HepG2 (cell line): ENCODE measurements around the gene KLHL7. TPM values are rescaled to one million over a fixed set of nuclear protein-coding genes. Genes with fewer than 3 reads are reported as not detected.

Experiments used
- ATAC-seq: fragments of 200-7000 bp; cut with Tn5 transposase; 3 replicates; pipeline ENCODE4 v1.9.1; 2020; ENCODE audit warnings: mild to moderate bottlenecking, moderate library complexity
- BruUV-seq: library from RNA; stranded (reverse); fragments of 400-500 nt; replicated peaks from 2 replicates; lab custom pipeline; 2021; lab: Mats Ljungman, UMichigan
- CTCF ChIA-PET: fragments of 300-600 bp; formaldehyde crosslinking; extraction: SDS; loops from one replicate; lab custom pipeline; 2021; ENCODE audit warnings: low total read pairs, inconsistent platforms, low intra/inter-chr PET ratio; lab: Yijun Ruan, JAX
- POLR2A ChIA-PET: fragments of 350-600 bp; sonication (Branson Sonifier 250); formaldehyde crosslinking; loops from one replicate; lab custom pipeline; 2020; ENCODE audit warnings: antibody characterized with exemption, inconsistent platforms; lab: Yijun Ruan, JAX
- DNase-seq: peaks from one replicate; pipeline ENCODE4 v3.0.0-alpha.2; 2015; ENCODE audit warnings: low spot score
- FAIRE-seq: peaks from 3 replicates; lab custom pipeline; 2011; peaks lifted over from hg19 to GRCh38; lab: Jason Lieb, UNC
- H2AFZ ChIP-seq: one replicate; pipeline ENCODE4 v1.6.1; 2011; ENCODE audit warnings: low read length, inconsistent platforms
- H3K27ac ChIP-seq: fragments of 300-600 bp; 3 replicates; pipeline ENCODE4 v1.8.0; 2011; ENCODE audit warnings: mixed run types, mild to moderate bottlenecking, mixed read lengths, low read length, inconsistent platforms; ENCODE audit not compliant: insufficient read depth; ENCODE audit errors: extremely low read length
- H3K27me3 ChIP-seq, 2 experiments: fragments of 200-600 bp in 1 of 2; 2 replicates in 1 of 2; 3 replicates in 1 of 2; pipeline versions ENCODE4 v1.6.0 to v1.8.0; 2011; ENCODE audit warnings: low read length in 2 of 2, mild to moderate bottlenecking in 2 of 2, moderate library complexity in 2 of 2, inconsistent platforms in 1 of 2; ENCODE audit not compliant: insufficient read depth in 2 of 2, control insufficient read depth in 1 of 2
- H3K36me3 ChIP-seq, 2 experiments: fragments of 200-600 bp in 1 of 2; replicated peaks in 1 of 2; 2 replicates in 1 of 2; 3 replicates in 1 of 2; pipeline versions ENCODE4 v1.5.1 to v1.8.0; 2011; ENCODE audit warnings: low read length in 2 of 2, inconsistent platforms in 1 of 2; ENCODE audit not compliant: insufficient read depth in 2 of 2, control insufficient read depth in 1 of 2
- H3K4me1 ChIP-seq: 2 replicates; pipeline ENCODE4 v1.5.1; 2012; ENCODE audit warnings: low read length, inconsistent platforms; ENCODE audit not compliant: insufficient read depth
- H3K4me2 ChIP-seq: 2 replicates; pipeline ENCODE4 v1.6.0; 2011; ENCODE audit warnings: low read depth, low read length, inconsistent platforms
- H3K4me3 ChIP-seq, 3 experiments: fragments of 200-600 bp in 1 of 3; sonication (generic), shearing (Covaris generic) in 1 of 3; replicated peaks in 1 of 3; 2 replicates each; pipeline ENCODE4 v1.5.1; 2011 to 2016; ENCODE audit warnings: low read length in 3 of 3, inconsistent platforms in 2 of 3, low read depth in 2 of 3, mild to moderate bottlenecking in 2 of 3, control low read depth in 1 of 3, mixed read lengths in 1 of 3; ENCODE audit not compliant: insufficient read depth in 1 of 3
- H3K79me2 ChIP-seq: one replicate; pipeline ENCODE4 v1.6.1; 2011; ENCODE audit warnings: low read length, inconsistent platforms; ENCODE audit not compliant: insufficient read depth
- H3K9ac ChIP-seq: 2 replicates; pipeline ENCODE4 v1.6.0; 2011; ENCODE audit warnings: mild to moderate bottlenecking, low read depth, low read length, inconsistent platforms; ENCODE audit not compliant: insufficient read depth
- H3K9me3 ChIP-seq: 2 replicates; pipeline ENCODE4 v1.5.1; 2012; ENCODE audit warnings: mild to moderate bottlenecking, low read length
- H4K20me1 ChIP-seq: 2 replicates; pipeline ENCODE4 v1.6.0; 2011; ENCODE audit warnings: inconsistent platforms, mild to moderate bottlenecking, low read length, moderate library complexity; ENCODE audit not compliant: insufficient read depth
- KLF11 ChIP-seq: IDR thresholded peaks from 2 replicates; pipeline ENCODE4 v1.6.1; 2016; ENCODE audit warnings: missing compliant biosample characterization
- PITX1 ChIP-seq: sonication (generic); formaldehyde crosslinking; IDR thresholded peaks from 2 replicates; pipeline ENCODE4 v1.5.1; 2020; ENCODE audit warnings: mild to moderate bottlenecking, missing genetic modification reagents
- ZFAT ChIP-seq: sonication (generic); formaldehyde crosslinking; conservative IDR thresholded peaks from 2 replicates; pipeline ENCODE4 v1.8.1; 2023; ENCODE audit warnings: missing genetic modification reagents, inconsistent platforms
- ZNF30 ChIP-seq: sonication (generic); formaldehyde crosslinking; IDR thresholded peaks from 2 replicates; pipeline ENCODE4 v1.5.0; 2020; ENCODE audit warnings: mild to moderate bottlenecking, missing genetic modification reagents
- WGBS: methylation state at CpG from one replicate; pipeline ENCODE4 v1.1.6; 2017; ENCODE audit warnings: low lambda C conversion rate; 5-methylcytosine and 5-hydroxymethylcytosine counted together
- in situ Hi-C: cut with HindIII; loops from 2 replicates; pipeline ENCODE4 v1.10.0; 2017; ENCODE audit warnings: low pct_unique_long_range_greater_than_20kb; ENCODE audit not compliant: extremely low pct_ligation_motif_present
- intact Hi-C: fragments of 100-400 bp; cut with micrococcal nuclease; formaldehyde crosslinking; loops from one replicate; pipeline ENCODE4 v1.10.0; 2022; ENCODE audit not compliant: unreplicated experiment
- polyA plus RNA-seq, 8 experiments: library from polyadenylated mRNA; depleted of rRNA in 3 of 8; stranded (reverse) in 7 of 8; unstranded in 1 of 8; fragments of >200 nt; fragmentation: Illumina TruSeq in 4 of 8; extraction: Trizol in 4 of 8; gene quantifications; 2 replicates each; pipeline versions ENCODE4 v1.2.1 to v1.2.3, GENCODE V29; 2011 to 2016; ENCODE audit warnings: low read depth in 4 of 8, missing spikeins in 1 of 8, mixed read lengths in 1 of 8; ENCODE audit not compliant: insufficient read depth in 1 of 8
- total RNA-seq, 5 experiments: library from RNA; depleted of rRNA; stranded (reverse); fragments of >200 nt; fragmentation: Illumina TruSeq; extraction: Trizol; gene quantifications; 2 replicates each; pipeline ENCODE4 v1.2.3, GENCODE V29; 2016; ENCODE audit warnings: low read depth in 1 of 5
- TF ChIP-seq, protein P1 (sequence below): sonication (generic); formaldehyde crosslinking; IDR thresholded peaks from 2 replicates; pipeline ENCODE4 v1.4.0; 2020; ENCODE audit warnings: missing genetic modification reagents, borderline replicate concordance
- TF ChIP-seq, protein P2 (sequence below): fragments of 450-650 bp; IDR thresholded peaks from 2 replicates; pipeline ENCODE4 v1.6.1; 2017
- TF ChIP-seq, protein P3 (sequence below): sonication (generic); formaldehyde crosslinking; IDR thresholded peaks from 2 replicates; pipeline ENCODE4 v1.8.0; 2022; ENCODE audit warnings: mild to moderate bottlenecking, missing genetic modification reagents, borderline replicate concordance
- TF ChIP-seq, protein P4 (sequence below): sonication (generic); formaldehyde crosslinking; IDR thresholded peaks from 2 replicates; pipeline ENCODE4 v1.9.0; 2021; ENCODE audit warnings: missing genetic modification reagents, mild to moderate bottlenecking, borderline replicate concordance
- TF ChIP-seq, protein P5 (sequence below), 2 experiments: sonication (generic) in 1 of 2; formaldehyde crosslinking in 1 of 2; IDR thresholded peaks; 2 replicates each; pipeline versions ENCODE4 v1.6.1 to v1.9.0; 2014 to 2022; ENCODE audit warnings: antibody characterized with exemption in 1 of 2, borderline replicate concordance in 1 of 2, inconsistent platforms in 1 of 2, low read depth in 1 of 2, missing genetic modification reagents in 1 of 2

KLHL7 gene
- total and polyA plus RNA-seq, 2 of the 13 experiments (the other 11 are each of a cell fraction or from before 2014, with no cell fraction given), result 16.2 to 34.4 TPM

DNA sequence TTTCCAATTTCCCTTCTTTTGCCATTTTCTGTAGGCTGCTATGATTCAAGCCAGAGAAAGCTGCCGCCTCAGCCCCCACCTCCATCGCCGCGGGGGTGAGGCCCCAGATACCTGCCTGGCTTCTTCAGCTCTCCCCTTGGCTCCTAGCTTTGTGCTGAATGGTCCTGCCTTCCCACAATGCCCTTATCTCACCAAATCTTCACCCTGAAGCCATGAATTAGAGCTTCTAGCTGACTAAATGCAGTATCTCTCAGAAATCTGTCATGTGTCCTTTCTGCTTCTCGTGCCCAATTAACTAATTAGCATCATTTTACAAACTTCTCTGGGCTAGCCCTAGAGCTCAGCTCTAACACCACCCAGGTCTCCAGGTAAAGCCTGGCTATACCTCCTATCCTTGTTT is 108.8 kb downstream of the KLHL7 start (continued):
- TF ChIP-seq, protein P1, sequence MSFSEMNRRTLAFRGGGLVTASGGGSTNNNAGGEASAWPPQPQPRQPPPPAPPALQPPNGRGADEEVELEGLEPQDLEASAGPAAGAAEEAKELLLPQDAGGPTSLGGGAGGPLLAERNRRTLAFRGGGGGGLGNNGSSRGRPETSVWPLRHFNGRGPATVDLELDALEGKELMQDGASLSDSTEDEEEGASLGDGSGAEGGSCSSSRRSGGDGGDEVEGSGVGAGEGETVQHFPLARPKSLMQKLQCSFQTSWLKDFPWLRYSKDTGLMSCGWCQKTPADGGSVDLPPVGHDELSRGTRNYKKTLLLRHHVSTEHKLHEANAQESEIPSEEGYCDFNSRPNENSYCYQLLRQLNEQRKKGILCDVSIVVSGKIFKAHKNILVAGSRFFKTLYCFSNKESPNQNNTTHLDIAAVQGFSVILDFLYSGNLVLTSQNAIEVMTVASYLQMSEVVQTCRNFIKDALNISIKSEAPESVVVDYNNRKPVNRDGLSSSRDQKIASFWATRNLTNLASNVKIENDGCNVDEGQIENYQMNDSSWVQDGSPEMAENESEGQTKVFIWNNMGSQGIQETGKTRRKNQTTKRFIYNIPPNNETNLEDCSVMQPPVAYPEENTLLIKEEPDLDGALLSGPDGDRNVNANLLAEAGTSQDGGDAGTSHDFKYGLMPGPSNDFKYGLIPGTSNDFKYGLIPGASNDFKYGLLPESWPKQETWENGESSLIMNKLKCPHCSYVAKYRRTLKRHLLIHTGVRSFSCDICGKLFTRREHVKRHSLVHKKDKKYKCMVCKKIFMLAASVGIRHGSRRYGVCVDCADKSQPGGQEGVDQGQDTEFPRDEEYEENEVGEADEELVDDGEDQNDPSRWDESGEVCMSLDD, result no peak
- no peak for TF ChIP-seq ZFAT (CRISPR knock-in tag)
- TF ChIP-seq, protein P2, sequence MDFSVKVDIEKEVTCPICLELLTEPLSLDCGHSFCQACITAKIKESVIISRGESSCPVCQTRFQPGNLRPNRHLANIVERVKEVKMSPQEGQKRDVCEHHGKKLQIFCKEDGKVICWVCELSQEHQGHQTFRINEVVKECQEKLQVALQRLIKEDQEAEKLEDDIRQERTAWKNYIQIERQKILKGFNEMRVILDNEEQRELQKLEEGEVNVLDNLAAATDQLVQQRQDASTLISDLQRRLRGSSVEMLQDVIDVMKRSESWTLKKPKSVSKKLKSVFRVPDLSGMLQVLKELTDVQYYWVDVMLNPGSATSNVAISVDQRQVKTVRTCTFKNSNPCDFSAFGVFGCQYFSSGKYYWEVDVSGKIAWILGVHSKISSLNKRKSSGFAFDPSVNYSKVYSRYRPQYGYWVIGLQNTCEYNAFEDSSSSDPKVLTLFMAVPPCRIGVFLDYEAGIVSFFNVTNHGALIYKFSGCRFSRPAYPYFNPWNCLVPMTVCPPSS, result no peak

DNA sequence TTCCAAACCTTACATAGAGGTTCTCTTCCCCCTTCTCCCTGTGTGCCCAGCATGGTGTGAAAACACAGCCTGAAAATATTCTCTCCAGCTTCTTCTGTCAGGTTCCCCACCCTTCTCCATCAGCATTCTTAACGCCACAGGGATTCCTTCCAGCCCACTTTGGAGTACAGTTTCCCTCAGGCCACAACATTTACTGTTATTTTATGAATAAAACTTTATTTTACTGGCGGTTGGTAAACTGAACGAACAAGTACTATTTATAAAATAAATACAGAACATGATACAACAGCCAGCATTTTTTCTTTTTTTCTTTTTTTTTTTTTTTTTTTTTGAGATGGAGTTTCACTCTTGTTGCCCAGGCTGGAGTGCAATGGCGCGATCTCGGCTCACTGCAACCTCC is 109.4 kb downstream of the KLHL7 start:
- no peak overlapping the region for H3K4me3 ChIP-seq
- in situ Hi-C loops (no loop called here), intact Hi-C loops (no loop called here)
- H3K9ac ChIP-seq, result no peak overlapping the region
- no peak overlapping the region for H3K4me2 ChIP-seq
- FAIRE-seq (no peak), DNase-seq (no peak), ATAC-seq (no peak)
- H3K27ac ChIP-seq, result no peak overlapping the region
- 76% methylated on average over 6 of the region's 6 CpGs for WGBS
- no peaks in the 10 kb centered on the region for H3K36me3 ChIP-seq
- H4K20me1 ChIP-seq, result no peaks in the 10 kb centered on the region
- CTCF ChIA-PET, result no interaction called here
- no peaks in the 10 kb centered on the region for H3K9me3 ChIP-seq
- no peaks in the 10 kb centered on the region for H3K79me2 ChIP-seq
- H3K4me1 ChIP-seq, result peaks cover 15% of the 10 kb centered on the region; the same call in 1 of the 2 replicates
- H2AFZ ChIP-seq, result no peak overlapping the region
- BruUV-seq, result no TSS peak
- POLR2A ChIA-PET, result no interaction called here
- 0 out of 5 replicates have a peak, but pooled peaks cover 0 to 5% of the 10 kb centered on the region in 2 experiments for H3K27me3 ChIP-seq
- TF ChIP-seq, protein P3, sequence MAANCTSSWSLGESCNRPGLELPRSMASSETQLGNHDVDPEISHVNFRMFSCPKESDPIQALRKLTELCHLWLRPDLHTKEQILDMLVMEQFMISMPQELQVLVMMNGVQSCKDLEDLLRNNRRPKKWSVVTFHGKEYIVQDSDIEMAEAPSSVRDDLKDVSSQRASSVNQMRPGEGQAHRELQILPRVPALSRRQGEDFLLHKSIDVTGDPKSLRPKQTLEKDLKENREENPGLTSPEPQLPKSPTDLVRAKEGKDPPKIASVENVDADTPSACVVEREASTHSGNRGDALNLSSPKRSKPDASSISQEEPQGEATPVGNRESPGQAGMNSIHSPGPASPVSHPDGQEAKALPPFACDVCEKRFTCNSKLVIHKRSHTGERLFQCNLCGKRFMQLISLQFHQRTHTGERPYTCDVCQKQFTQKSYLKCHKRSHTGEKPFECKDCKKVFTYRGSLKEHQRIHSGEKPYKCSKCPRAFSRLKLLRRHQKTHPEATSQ, result no peak
- TF ChIP-seq, protein P4, sequence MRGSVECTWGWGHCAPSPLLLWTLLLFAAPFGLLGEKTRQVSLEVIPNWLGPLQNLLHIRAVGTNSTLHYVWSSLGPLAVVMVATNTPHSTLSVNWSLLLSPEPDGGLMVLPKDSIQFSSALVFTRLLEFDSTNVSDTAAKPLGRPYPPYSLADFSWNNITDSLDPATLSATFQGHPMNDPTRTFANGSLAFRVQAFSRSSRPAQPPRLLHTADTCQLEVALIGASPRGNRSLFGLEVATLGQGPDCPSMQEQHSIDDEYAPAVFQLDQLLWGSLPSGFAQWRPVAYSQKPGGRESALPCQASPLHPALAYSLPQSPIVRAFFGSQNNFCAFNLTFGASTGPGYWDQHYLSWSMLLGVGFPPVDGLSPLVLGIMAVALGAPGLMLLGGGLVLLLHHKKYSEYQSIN (CRISPR knock-in tag), result no peak
- TF ChIP-seq ZNF30 (CRISPR knock-in tag) (no peak), KLF11 (CRISPR knock-in tag) (no peak), PITX1 (CRISPR knock-in tag) (no peak)
- TF ChIP-seq, protein P5, sequence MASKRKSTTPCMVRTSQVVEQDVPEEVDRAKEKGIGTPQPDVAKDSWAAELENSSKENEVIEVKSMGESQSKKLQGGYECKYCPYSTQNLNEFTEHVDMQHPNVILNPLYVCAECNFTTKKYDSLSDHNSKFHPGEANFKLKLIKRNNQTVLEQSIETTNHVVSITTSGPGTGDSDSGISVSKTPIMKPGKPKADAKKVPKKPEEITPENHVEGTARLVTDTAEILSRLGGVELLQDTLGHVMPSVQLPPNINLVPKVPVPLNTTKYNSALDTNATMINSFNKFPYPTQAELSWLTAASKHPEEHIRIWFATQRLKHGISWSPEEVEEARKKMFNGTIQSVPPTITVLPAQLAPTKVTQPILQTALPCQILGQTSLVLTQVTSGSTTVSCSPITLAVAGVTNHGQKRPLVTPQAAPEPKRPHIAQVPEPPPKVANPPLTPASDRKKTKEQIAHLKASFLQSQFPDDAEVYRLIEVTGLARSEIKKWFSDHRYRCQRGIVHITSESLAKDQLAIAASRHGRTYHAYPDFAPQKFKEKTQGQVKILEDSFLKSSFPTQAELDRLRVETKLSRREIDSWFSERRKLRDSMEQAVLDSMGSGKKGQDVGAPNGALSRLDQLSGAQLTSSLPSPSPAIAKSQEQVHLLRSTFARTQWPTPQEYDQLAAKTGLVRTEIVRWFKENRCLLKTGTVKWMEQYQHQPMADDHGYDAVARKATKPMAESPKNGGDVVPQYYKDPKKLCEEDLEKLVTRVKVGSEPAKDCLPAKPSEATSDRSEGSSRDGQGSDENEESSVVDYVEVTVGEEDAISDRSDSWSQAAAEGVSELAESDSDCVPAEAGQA (IDR thresholded peaks at IDR 0.05; ENCODE audit: low read depth), result no peak
- TF ChIP-seq, protein P5 (CRISPR knock-in tag; IDR thresholded peaks at IDR 0.05; ENCODE audit: borderline replicate concordance), result no peak
